Bronchial epithelial cell (primary cell): ENCODE measurements around the gene CALHM5. TPM values are rescaled to one million over a fixed set of nuclear protein-coding genes. Genes with fewer than 3 reads are reported as not detected.

ENCODE experiments used
- DNase-seq: peaks from one replicate; pipeline ENCODE4 v3.0.0-alpha.2; 2010; ENCODE audit warnings: low read depth
- FAIRE-seq: peaks from 2 replicates; lab custom pipeline; 2011; peaks lifted over from hg19 to GRCh38; lab: Jason Lieb, UNC
- H3K27me3 ChIP-seq: 2 replicates; pipeline ENCODE4 v1.5.1; 2011; ENCODE audit warnings: low read length; ENCODE audit not compliant: control insufficient read depth, insufficient read depth
- H3K36me3 ChIP-seq: 2 replicates; pipeline ENCODE4 v1.5.1; 2011; ENCODE audit warnings: low read length; ENCODE audit not compliant: control insufficient read depth, insufficient read depth
- H3K4me3 ChIP-seq: 2 replicates; pipeline ENCODE4 v1.5.1; 2011; ENCODE audit warnings: mild to moderate bottlenecking, low read depth, low read length, control low read depth
- total RNA-seq: library from RNA; depleted of rRNA; stranded (reverse); fragments of >200 nt; gene quantifications from 2 replicates; pipeline ENCODE4 v1.2.1, GENCODE V29; 2014
- TF ChIP-seq, protein P1 (sequence below): IDR thresholded peaks from 2 replicates; pipeline ENCODE4 v1.5.1; 2011; ENCODE audit warnings: mild to moderate bottlenecking, moderate library complexity, low read length, control low read depth, inconsistent platforms; ENCODE audit not compliant: insufficient read depth, severe bottlenecking

The CALHM5 gene
- total RNA-seq, 1 donor from 2014 or later = under 0.01 TPM

DNA sequence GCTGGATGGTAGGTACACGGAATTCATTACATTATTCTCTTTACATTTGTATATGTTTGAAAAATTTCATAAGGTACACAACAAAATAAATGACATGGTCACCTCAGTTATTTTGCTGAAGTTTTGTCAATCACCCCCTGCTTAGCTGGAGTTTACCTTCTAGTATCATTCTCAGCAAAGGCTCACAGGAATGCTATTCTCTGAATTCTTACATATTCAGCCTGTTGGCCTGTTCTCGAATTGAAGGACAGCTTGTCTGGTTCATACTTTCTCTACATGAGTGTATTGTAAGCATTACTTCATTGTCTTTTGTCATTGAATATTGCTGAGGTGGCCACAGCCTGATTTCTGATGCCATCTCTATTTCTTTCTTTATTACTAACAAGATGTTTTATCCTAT, 12.8 kb downstream of the CALHM5 start:
- H3K4me3 ChIP-seq = no peak overlapping the region
- TF ChIP-seq, protein P1, sequence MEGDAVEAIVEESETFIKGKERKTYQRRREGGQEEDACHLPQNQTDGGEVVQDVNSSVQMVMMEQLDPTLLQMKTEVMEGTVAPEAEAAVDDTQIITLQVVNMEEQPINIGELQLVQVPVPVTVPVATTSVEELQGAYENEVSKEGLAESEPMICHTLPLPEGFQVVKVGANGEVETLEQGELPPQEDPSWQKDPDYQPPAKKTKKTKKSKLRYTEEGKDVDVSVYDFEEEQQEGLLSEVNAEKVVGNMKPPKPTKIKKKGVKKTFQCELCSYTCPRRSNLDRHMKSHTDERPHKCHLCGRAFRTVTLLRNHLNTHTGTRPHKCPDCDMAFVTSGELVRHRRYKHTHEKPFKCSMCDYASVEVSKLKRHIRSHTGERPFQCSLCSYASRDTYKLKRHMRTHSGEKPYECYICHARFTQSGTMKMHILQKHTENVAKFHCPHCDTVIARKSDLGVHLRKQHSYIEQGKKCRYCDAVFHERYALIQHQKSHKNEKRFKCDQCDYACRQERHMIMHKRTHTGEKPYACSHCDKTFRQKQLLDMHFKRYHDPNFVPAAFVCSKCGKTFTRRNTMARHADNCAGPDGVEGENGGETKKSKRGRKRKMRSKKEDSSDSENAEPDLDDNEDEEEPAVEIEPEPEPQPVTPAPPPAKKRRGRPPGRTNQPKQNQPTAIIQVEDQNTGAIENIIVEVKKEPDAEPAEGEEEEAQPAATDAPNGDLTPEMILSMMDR = no peak
- DNase-seq = no peak
- H3K27me3 ChIP-seq = no peaks in the 10 kb centered on the region
- H3K36me3 ChIP-seq = no peaks in the 10 kb centered on the region
- no peak for FAIRE-seq

GRCh38 chr6:116528133-116528532, 16.7 kb downstream of the CALHM5 start:
- TF ChIP-seq, protein P1 = no peak
- Histone ChIP-seq H3K36me3 (no peaks in the 10 kb centered on the region), H3K27me3 (no peaks in the 10 kb centered on the region), H3K4me3 (no peak overlapping the region)
- DNase-seq (no peak), FAIRE-seq (no peak)

GRCh38 chr6:116528780-116529179, 17.3 kb downstream of the CALHM5 start:
- no peaks in the 10 kb centered on the region for H3K27me3 ChIP-seq
- DNase-seq (no peak), FAIRE-seq (peak; percentile 23)

DNA sequence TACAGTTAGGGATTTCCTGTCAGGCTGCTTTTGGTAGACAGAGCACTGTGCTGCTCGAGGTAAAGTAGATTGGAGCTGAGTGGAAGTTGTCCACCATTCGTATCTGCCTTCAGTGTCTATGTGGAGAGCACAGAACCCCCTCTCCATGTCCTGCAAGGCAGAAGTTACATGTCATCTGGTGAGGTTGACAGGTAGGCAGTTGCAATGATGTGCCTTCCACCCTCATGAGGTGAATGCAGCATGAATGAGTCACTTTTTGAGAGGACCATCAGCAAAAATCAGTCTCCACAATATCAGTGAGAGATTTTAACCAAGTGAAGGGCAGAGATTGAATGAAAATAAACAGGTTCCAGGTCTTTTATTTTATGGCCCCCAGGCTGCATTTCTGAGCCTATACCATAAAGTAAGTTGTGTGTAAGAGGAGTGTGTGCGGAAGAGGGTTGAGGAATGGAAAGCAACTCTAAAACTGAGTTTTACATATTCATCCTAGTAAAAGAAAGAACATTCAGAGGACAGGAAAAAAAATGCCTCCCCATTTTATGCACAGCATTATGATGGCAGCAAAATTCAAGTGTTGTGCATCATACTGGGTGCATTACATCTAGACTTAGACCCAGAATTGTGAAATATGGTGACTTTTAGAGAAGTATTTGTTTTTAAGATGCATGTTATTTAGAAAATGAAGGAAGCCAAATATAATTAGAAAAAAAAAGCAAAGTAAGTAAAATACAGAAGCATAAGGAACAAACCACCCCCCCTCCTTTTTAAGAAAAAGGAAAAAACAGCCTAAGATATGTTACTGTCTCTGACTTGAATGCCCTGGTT, 18.2 kb downstream of the CALHM5 start:
- peak; percentile 38 for DNase-seq
- peak; percentile 68 for FAIRE-seq
- TF ChIP-seq, protein P1 = no peak
- Histone ChIP-seq H3K4me3 (no peak overlapping the region), H3K36me3 (no peaks in the 10 kb centered on the region), H3K27me3 (no peaks in the 10 kb centered on the region)

More at GRCh38 chr6:116528780-116529179, 17.3 kb downstream of the CALHM5 start:
- Histone ChIP-seq H3K4me3 (no peak overlapping the region), H3K36me3 (no peaks in the 10 kb centered on the region)
- TF ChIP-seq, protein P1 = no peak

DNA sequence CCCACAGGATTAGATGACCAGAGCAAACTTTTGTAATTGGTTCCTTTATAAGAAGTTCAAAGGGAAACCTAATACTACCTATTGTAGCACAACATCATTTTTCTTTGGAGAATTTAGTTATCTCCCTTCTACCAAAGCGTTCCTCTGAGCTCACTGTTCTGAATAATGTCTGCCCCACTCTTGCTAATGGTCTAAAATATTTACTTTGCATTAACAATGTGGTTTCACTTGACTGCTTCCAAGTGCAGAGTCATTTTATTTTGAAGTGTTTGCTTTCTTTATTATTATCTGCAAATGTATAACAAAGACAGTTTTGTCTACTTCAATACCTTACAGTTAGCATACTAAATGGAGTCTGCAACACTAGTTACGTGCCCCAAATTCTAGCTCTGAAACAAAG, 19.0 kb downstream of the CALHM5 start:
- TF ChIP-seq, protein P1 = no peak
- H3K27me3 ChIP-seq = no peaks in the 10 kb centered on the region
- no peaks in the 10 kb centered on the region for H3K36me3 ChIP-seq
- DNase-seq (no peak), FAIRE-seq (no peak)
- no peak overlapping the region for H3K4me3 ChIP-seq
